ENCODE measurements around the gene MINDY4. TPM values are rescaled to one million over a fixed set of nuclear protein-coding genes. Genes with fewer than 3 reads are reported as not detected.

Gene MINDY4
- total RNA-seq, 1 donor from 2014 or later = 4.1 TPM

GRCh38 chr7:30799206-30799975 lies 28.2 kb downstream of the MINDY4 start:
- DNase-seq (ENCODE audit: low read depth) = peak; percentile 86
- H3K9me3 ChIP-seq (ENCODE audit: insufficient read depth, low read depth, low read length) = no peaks in the 10 kb centered on the region
- peak overlapping the region; percentile 55 for H3K9ac ChIP-seq (ENCODE audit: low read length)
- no peaks in the 10 kb centered on the region for H3K36me3 ChIP-seq (ENCODE audit: insufficient read depth, low read length)
- no peak overlapping the region for H2AFZ ChIP-seq (ENCODE audit: low read depth, low read length)
- H3K4me1 ChIP-seq (ENCODE audit: insufficient read depth, low read length) = peaks cover 54% of the 10 kb centered on the region
- H3K27ac ChIP-seq (ENCODE audit: low read depth, low read length) = peak overlapping the region; percentile 66
- Mint-ChIP-seq H3K36me3 (ENCODE audit: low read depth, unreplicated experiment) (no peaks in the 10 kb centered on the region), H3K27ac (ENCODE audit: unreplicated experiment) (no peak overlapping the region), H3K4me3 (ENCODE audit: unreplicated experiment) (no peak overlapping the region), H3K4me1 (ENCODE audit: low read depth, unreplicated experiment) (peaks cover 55% of the 10 kb centered on the region), H3K27me3 (ENCODE audit: low read depth, unreplicated experiment) (no peaks in the 10 kb centered on the region), H3K9me3 (ENCODE audit: unreplicated experiment) (peaks cover 2% of the 10 kb centered on the region)
- H3K27me3 ChIP-seq (ENCODE audit: insufficient read depth, low read length) = no peaks in the 10 kb centered on the region
- TF ChIP-seq CTCF (IDR thresholded peaks at IDR 0.05; ENCODE audit: insufficient read depth, low read depth, low read length) (no peak), EZH2 (IDR thresholded peaks at IDR 0.05; ENCODE audit: insufficient read depth, low read length) (no peak)
- no peak overlapping the region for H3K4me3 ChIP-seq (ENCODE audit: insufficient read depth, low read depth, low read length)
- H3K4me2 ChIP-seq (ENCODE audit: low read length) = peak overlapping the region; percentile 70
- peak; percentile 66 for FAIRE-seq
- H4K20me1 ChIP-seq (ENCODE audit: insufficient read depth, low read length) = peaks cover 9% of the 10 kb centered on the region
- H3K79me2 ChIP-seq (ENCODE audit: insufficient read depth, low read length) = no peaks in the 10 kb centered on the region

GRCh38 chr7:30799976-30800661 lies 28.9 kb downstream of the MINDY4 start:
- peaks cover 2% of the 10 kb centered on the region for H3K9me3 Mint-ChIP-seq (ENCODE audit: unreplicated experiment)
- H3K9ac ChIP-seq (ENCODE audit: low read length) = no peak overlapping the region
- H3K36me3 ChIP-seq (ENCODE audit: insufficient read depth, low read length) = no peaks in the 10 kb centered on the region
- no peak for DNase-seq (ENCODE audit: low read depth)
- no peak overlapping the region for H3K4me3 Mint-ChIP-seq (ENCODE audit: unreplicated experiment)
- H3K4me1 Mint-ChIP-seq (ENCODE audit: low read depth, unreplicated experiment) = peaks cover 60% of the 10 kb centered on the region
- TF ChIP-seq CTCF (IDR thresholded peaks at IDR 0.05; ENCODE audit: insufficient read depth, low read depth, low read length) (no peak), EZH2 (IDR thresholded peaks at IDR 0.05; ENCODE audit: insufficient read depth, low read length) (no peak)
- H3K27me3 ChIP-seq (ENCODE audit: insufficient read depth, low read length) = no peaks in the 10 kb centered on the region
- H3K4me2 ChIP-seq (ENCODE audit: low read length) = peak overlapping the region; percentile 70
- peaks cover 60% of the 10 kb centered on the region for H3K4me1 ChIP-seq (ENCODE audit: insufficient read depth, low read length)
- H3K27ac Mint-ChIP-seq (ENCODE audit: unreplicated experiment) = no peak overlapping the region
- H3K36me3 Mint-ChIP-seq (ENCODE audit: low read depth, unreplicated experiment) = no peaks in the 10 kb centered on the region
- H3K4me3 ChIP-seq (ENCODE audit: insufficient read depth, low read depth, low read length) = no peak overlapping the region
- H3K27ac ChIP-seq (ENCODE audit: low read depth, low read length) = no peak overlapping the region
- no peak for FAIRE-seq
- H4K20me1 ChIP-seq (ENCODE audit: insufficient read depth, low read length) = peaks cover 11% of the 10 kb centered on the region
- H2AFZ ChIP-seq (ENCODE audit: low read depth, low read length) = no peak overlapping the region
- no peaks in the 10 kb centered on the region for H3K27me3 Mint-ChIP-seq (ENCODE audit: low read depth, unreplicated experiment)
- no peaks in the 10 kb centered on the region for H3K79me2 ChIP-seq (ENCODE audit: insufficient read depth, low read length)
- H3K9me3 ChIP-seq (ENCODE audit: insufficient read depth, low read depth, low read length) = no peaks in the 10 kb centered on the region
